IMR-90 (cell line): ENCODE measurements around the gene PAFAH1B1.

Experiments
- BHLHE40 ChIP-seq: fragments of 150-350 bp; IDR thresholded peaks from 2 replicates; pipeline ENCODE4 v1.6.1; 2016; ENCODE audit warnings: mild to moderate bottlenecking, low read depth, low read length
- CEBPB ChIP-seq: IDR thresholded peaks from 2 replicates; pipeline ENCODE4 v1.6.1; 2012; ENCODE audit warnings: low read depth, low read length, improper control_type of control experiment
- MAFK ChIP-seq: IDR thresholded peaks from 2 replicates; pipeline ENCODE4 v1.6.1; 2012; ENCODE audit warnings: low read depth, low read length, improper control_type of control experiment
- MAZ ChIP-seq: IDR thresholded peaks from 2 replicates; pipeline ENCODE4 v1.6.1; 2012; ENCODE audit warnings: low read depth, mild to moderate bottlenecking, low read length, improper control_type of control experiment, moderate library complexity, borderline replicate concordance
- MXI1 ChIP-seq: IDR thresholded peaks from 2 replicates; pipeline ENCODE4 v1.6.1; 2012; ENCODE audit warnings: low read depth, mild to moderate bottlenecking, low read length, moderate library complexity, borderline replicate concordance
- POLR2A ChIP-seq: IDR thresholded peaks from 2 replicates; pipeline ENCODE4 v1.6.1; 2012; ENCODE audit warnings: mild to moderate bottlenecking, low read depth, low read length
- RAD21 ChIP-seq: IDR thresholded peaks from 2 replicates; pipeline ENCODE4 v1.6.1; 2012; ENCODE audit warnings: low read length, improper control_type of control experiment
- RCOR1 ChIP-seq: IDR thresholded peaks from 2 replicates; pipeline ENCODE4 v1.6.1; 2012; ENCODE audit warnings: mild to moderate bottlenecking, low read length, improper control_type of control experiment; ENCODE audit not compliant: insufficient replicate concordance
- RFX5 ChIP-seq: IDR thresholded peaks from 2 replicates; pipeline ENCODE4 v1.8.0; 2012; ENCODE audit warnings: low read depth, mild to moderate bottlenecking, low read length, moderate library complexity
- SMC3 ChIP-seq: fragments of 150-350 bp; IDR thresholded peaks from 2 replicates; pipeline ENCODE4 v1.6.1; 2016; ENCODE audit warnings: low read depth, mild to moderate bottlenecking, antibody characterized with exemption, low read length, moderate library complexity
- TF ChIP-seq, protein P1 (sequence below): conservative IDR thresholded peaks from 2 replicates; pipeline ENCODE4 v1.5.1; 2012; ENCODE audit warnings: mild to moderate bottlenecking, low read depth, low read length, improper control_type of control experiment
- TF ChIP-seq, protein P2 (sequence below): fragments of 150-350 bp; IDR thresholded peaks from 2 replicates; pipeline ENCODE4 v1.6.1; 2016; ENCODE audit warnings: low read depth, mild to moderate bottlenecking, low read length, moderate library complexity, borderline replicate concordance

DNA sequence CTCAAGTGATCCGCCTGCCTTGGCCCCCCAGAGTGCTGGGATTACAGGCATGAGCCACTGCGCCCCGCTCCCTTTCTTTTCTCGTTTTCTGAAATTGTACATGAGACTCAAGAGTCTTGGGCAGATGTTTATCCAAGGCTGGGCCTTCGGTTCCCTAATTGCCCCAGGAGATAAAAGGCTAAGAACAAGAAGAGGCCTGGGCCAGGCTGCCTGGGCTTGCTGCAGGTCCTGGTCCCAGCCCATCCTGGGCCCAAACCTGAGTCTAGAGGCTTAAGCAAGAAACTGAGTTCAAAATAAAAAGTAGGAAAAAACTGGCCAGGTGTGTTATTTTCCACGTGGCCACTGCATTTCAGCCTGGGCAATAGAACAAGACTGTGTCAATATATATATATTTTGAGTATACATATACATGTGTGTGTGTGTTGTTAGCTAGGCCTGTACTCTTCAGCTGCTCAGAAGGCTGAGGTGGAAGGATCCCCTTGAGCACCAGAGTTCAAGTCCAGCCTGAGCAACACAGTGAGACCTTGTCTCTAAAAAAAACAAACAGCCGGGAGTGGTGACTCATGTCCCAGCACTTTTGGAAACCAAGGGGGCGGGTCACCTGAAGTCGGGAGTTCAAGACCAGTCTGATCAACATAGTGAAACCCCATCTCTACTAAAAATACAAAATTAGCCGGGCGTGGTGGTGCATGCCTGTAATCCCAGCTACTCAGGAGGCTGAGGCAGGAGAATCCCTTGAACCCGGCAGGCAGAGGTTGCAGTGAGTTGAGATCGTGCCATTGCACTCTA lies 124.9 kb downstream of the PAFAH1B1 start:
- TF ChIP-seq, protein P1, sequence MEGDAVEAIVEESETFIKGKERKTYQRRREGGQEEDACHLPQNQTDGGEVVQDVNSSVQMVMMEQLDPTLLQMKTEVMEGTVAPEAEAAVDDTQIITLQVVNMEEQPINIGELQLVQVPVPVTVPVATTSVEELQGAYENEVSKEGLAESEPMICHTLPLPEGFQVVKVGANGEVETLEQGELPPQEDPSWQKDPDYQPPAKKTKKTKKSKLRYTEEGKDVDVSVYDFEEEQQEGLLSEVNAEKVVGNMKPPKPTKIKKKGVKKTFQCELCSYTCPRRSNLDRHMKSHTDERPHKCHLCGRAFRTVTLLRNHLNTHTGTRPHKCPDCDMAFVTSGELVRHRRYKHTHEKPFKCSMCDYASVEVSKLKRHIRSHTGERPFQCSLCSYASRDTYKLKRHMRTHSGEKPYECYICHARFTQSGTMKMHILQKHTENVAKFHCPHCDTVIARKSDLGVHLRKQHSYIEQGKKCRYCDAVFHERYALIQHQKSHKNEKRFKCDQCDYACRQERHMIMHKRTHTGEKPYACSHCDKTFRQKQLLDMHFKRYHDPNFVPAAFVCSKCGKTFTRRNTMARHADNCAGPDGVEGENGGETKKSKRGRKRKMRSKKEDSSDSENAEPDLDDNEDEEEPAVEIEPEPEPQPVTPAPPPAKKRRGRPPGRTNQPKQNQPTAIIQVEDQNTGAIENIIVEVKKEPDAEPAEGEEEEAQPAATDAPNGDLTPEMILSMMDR, result no peak
- TF ChIP-seq CEBPB (no peak), POLR2A (no peak), MXI1 (no peak), BHLHE40 (no peak), MAZ (no peak), RFX5 (no peak), MAFK (no peak), RAD21 (no peak), RCOR1 (no peak), SMC3 (no peak)
- TF ChIP-seq, protein P2, sequence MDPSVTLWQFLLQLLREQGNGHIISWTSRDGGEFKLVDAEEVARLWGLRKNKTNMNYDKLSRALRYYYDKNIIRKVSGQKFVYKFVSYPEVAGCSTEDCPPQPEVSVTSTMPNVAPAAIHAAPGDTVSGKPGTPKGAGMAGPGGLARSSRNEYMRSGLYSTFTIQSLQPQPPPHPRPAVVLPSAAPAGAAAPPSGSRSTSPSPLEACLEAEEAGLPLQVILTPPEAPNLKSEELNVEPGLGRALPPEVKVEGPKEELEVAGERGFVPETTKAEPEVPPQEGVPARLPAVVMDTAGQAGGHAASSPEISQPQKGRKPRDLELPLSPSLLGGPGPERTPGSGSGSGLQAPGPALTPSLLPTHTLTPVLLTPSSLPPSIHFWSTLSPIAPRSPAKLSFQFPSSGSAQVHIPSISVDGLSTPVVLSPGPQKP, result no peak
